ENCODE results near the gene EGFL6.

DNA sequence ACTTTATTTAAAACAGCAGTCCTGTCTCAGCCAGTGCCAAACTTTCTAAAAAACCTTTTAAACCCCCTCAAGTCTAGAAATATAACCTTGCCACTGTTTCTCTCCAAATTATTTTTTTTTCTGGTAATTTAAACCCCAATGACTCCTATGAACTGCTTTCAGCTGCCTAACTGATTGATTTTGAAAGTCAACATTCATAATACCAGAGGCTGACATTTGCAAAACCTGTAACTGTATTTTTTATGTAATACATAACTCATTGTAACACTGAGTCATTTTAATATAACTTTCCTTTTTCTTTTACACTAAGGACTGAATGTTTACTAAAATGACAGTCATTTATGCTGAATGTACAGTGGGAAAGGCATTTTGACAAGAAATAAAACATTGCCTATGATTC is 19.1 kb upstream of the EGFL6 start:
- TF ChIP-seq, protein P1, sequence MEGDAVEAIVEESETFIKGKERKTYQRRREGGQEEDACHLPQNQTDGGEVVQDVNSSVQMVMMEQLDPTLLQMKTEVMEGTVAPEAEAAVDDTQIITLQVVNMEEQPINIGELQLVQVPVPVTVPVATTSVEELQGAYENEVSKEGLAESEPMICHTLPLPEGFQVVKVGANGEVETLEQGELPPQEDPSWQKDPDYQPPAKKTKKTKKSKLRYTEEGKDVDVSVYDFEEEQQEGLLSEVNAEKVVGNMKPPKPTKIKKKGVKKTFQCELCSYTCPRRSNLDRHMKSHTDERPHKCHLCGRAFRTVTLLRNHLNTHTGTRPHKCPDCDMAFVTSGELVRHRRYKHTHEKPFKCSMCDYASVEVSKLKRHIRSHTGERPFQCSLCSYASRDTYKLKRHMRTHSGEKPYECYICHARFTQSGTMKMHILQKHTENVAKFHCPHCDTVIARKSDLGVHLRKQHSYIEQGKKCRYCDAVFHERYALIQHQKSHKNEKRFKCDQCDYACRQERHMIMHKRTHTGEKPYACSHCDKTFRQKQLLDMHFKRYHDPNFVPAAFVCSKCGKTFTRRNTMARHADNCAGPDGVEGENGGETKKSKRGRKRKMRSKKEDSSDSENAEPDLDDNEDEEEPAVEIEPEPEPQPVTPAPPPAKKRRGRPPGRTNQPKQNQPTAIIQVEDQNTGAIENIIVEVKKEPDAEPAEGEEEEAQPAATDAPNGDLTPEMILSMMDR (IDR thresholded peaks at IDR 0.05), result no peak
- TF ChIP-seq POLR2A (IDR thresholded peaks at IDR 0.05), result no peak
- TF ChIP-seq EP300 (IDR thresholded peaks at IDR 0.05), result no peak
